GM18520 (cell line): ENCODE results near the gene BCL2.
A peak's percentile ranks its signal among the peaks of the same experiment; 100 is the strongest.
"Not testable (repeated sequence)": the region's sequence is repeated elsewhere in the genome, so short reads cannot be mapped to it uniquely, and the experiment has no call there.

Experiments used
- ATAC-seq: cut with Tn5 transposase; IDR thresholded peaks from one replicate; pipeline ENCODE4 v1.9.1; 2021; ENCODE audit not compliant: unreplicated experiment

The BCL2 gene

GRCh38 chr18:63319383-63320122 lies at the start of gene BCL2:
Gene BCL2 (minus strand): TSS chr18:63319769.
- ATAC-seq = peak; percentile 4

GRCh38 chr18:63368611-63369010 lies 49.0 kb upstream of the BCL2 start:
- no peak for ATAC-seq

GRCh38 chr18:63367053-63367953 lies 47.7 kb upstream of the BCL2 start, which contains the start of gene KDSR:
Gene KDSR (minus strand): TSS chr18:63367206. CDS start chr18:63367118, 88 bp downstream.
- peak; percentile 75 for ATAC-seq

- ATAC-seq = peak; percentile 5
Measured at GRCh38 chr18:63366213-63367052, 46.9 kb upstream of the BCL2 start.

- no peak for ATAC-seq
Measured at GRCh38 chr18:63365876-63366212, 46.3 kb upstream of the BCL2 start.

- ATAC-seq = no peak
Measured at GRCh38 chr18:63363951-63364350, 44.4 kb upstream of the BCL2 start.

- ATAC-seq = not testable (repeated sequence)
Measured at GRCh38 chr18:63363420-63363819, 43.9 kb upstream of the BCL2 start.

- ATAC-seq = no peak
Measured at GRCh38 chr18:63356272-63356896, 36.8 kb upstream of the BCL2 start.

- no peak for ATAC-seq
Measured at GRCh38 chr18:63350230-63350629, 30.7 kb upstream of the BCL2 start.

GRCh38 chr18:63348508-63349136 lies 29.1 kb upstream of the BCL2 start:
- no peak for ATAC-seq

GRCh38 chr18:63346480-63347183 lies 27.1 kb upstream of the BCL2 start:
- ATAC-seq = no peak

- ATAC-seq = no peak
Measured at GRCh38 chr18:63346031-63346430, 26.5 kb upstream of the BCL2 start.

- ATAC-seq = no peak
Measured at GRCh38 chr18:63344918-63345317, 25.3 kb upstream of the BCL2 start.

GRCh38 chr18:63344263-63344662 lies 24.7 kb upstream of the BCL2 start:
- ATAC-seq = no peak

GRCh38 chr18:63342206-63342605 lies 22.6 kb upstream of the BCL2 start:
- ATAC-seq = no peak

GRCh38 chr18:63339920-63340484 lies 20.4 kb upstream of the BCL2 start:
- ATAC-seq = no peak

GRCh38 chr18:63336366-63337099 lies 17.0 kb upstream of the BCL2 start:
- no peak for ATAC-seq

GRCh38 chr18:63331105-63331504 lies 11.5 kb upstream of the BCL2 start:
- ATAC-seq = no peak
